HepG2 (cell line): ENCODE measurements around the gene SH3BGRL2. TPM values are rescaled to one million over a fixed set of nuclear protein-coding genes. Genes with fewer than 3 reads are reported as not detected.

Experiments used
- ATAC-seq: fragments of 200-7000 bp; cut with Tn5 transposase; 3 replicates; pipeline ENCODE4 v1.9.1; 2020; ENCODE audit warnings: mild to moderate bottlenecking, moderate library complexity
- BruUV-seq: library from RNA; stranded (reverse); fragments of 400-500 nt; replicated peaks from 2 replicates; lab custom pipeline; 2021; lab: Mats Ljungman, UMichigan
- CTCF ChIA-PET: fragments of 300-600 bp; formaldehyde crosslinking; extraction: SDS; loops from one replicate; lab custom pipeline; 2021; ENCODE audit warnings: low total read pairs, inconsistent platforms, low intra/inter-chr PET ratio; lab: Yijun Ruan, JAX
- POLR2A ChIA-PET: fragments of 350-600 bp; sonication (Branson Sonifier 250); formaldehyde crosslinking; loops from one replicate; lab custom pipeline; 2020; ENCODE audit warnings: antibody characterized with exemption, inconsistent platforms; lab: Yijun Ruan, JAX
- DNase-seq: peaks from one replicate; pipeline ENCODE4 v3.0.0-alpha.2; 2015; ENCODE audit warnings: low spot score
- FAIRE-seq: peaks from 3 replicates; lab custom pipeline; 2011; peaks lifted over from hg19 to GRCh38; lab: Jason Lieb, UNC
- H2AFZ ChIP-seq: one replicate; pipeline ENCODE4 v1.6.1; 2011; ENCODE audit warnings: low read length, inconsistent platforms
- H3K27ac ChIP-seq: fragments of 300-600 bp; 3 replicates; pipeline ENCODE4 v1.8.0; 2011; ENCODE audit warnings: mixed run types, mild to moderate bottlenecking, mixed read lengths, low read length, inconsistent platforms; ENCODE audit not compliant: insufficient read depth; ENCODE audit errors: extremely low read length
- H3K27me3 ChIP-seq, 2 experiments: fragments of 200-600 bp in 1 of 2; 2 replicates in 1 of 2; 3 replicates in 1 of 2; pipeline versions ENCODE4 v1.6.0 to v1.8.0; 2011; ENCODE audit warnings: low read length in 2 of 2, mild to moderate bottlenecking in 2 of 2, moderate library complexity in 2 of 2, inconsistent platforms in 1 of 2; ENCODE audit not compliant: insufficient read depth in 2 of 2, control insufficient read depth in 1 of 2
- H3K36me3 ChIP-seq, 2 experiments: fragments of 200-600 bp in 1 of 2; replicated peaks in 1 of 2; 2 replicates in 1 of 2; 3 replicates in 1 of 2; pipeline versions ENCODE4 v1.5.1 to v1.8.0; 2011; ENCODE audit warnings: low read length in 2 of 2, inconsistent platforms in 1 of 2; ENCODE audit not compliant: insufficient read depth in 2 of 2, control insufficient read depth in 1 of 2
- H3K4me1 ChIP-seq: 2 replicates; pipeline ENCODE4 v1.5.1; 2012; ENCODE audit warnings: low read length, inconsistent platforms; ENCODE audit not compliant: insufficient read depth
- H3K4me2 ChIP-seq: 2 replicates; pipeline ENCODE4 v1.6.0; 2011; ENCODE audit warnings: low read depth, low read length, inconsistent platforms
- H3K4me3 ChIP-seq, 3 experiments: fragments of 200-600 bp in 1 of 3; sonication (generic), shearing (Covaris generic) in 1 of 3; replicated peaks in 1 of 3; 2 replicates each; pipeline ENCODE4 v1.5.1; 2011 to 2016; ENCODE audit warnings: low read length in 3 of 3, inconsistent platforms in 2 of 3, low read depth in 2 of 3, mild to moderate bottlenecking in 2 of 3, control low read depth in 1 of 3, mixed read lengths in 1 of 3; ENCODE audit not compliant: insufficient read depth in 1 of 3
- H3K79me2 ChIP-seq: one replicate; pipeline ENCODE4 v1.6.1; 2011; ENCODE audit warnings: low read length, inconsistent platforms; ENCODE audit not compliant: insufficient read depth
- H3K9ac ChIP-seq: 2 replicates; pipeline ENCODE4 v1.6.0; 2011; ENCODE audit warnings: mild to moderate bottlenecking, low read depth, low read length, inconsistent platforms; ENCODE audit not compliant: insufficient read depth
- H3K9me3 ChIP-seq: 2 replicates; pipeline ENCODE4 v1.5.1; 2012; ENCODE audit warnings: mild to moderate bottlenecking, low read length
- H4K20me1 ChIP-seq: 2 replicates; pipeline ENCODE4 v1.6.0; 2011; ENCODE audit warnings: inconsistent platforms, mild to moderate bottlenecking, low read length, moderate library complexity; ENCODE audit not compliant: insufficient read depth
- CC2D1A ChIP-seq: sonication (generic); formaldehyde crosslinking; IDR thresholded peaks from 2 replicates; pipeline ENCODE4 v1.8.1; 2023; ENCODE audit warnings: mild to moderate bottlenecking, missing genetic modification reagents
- DNMT3B ChIP-seq: conservative IDR thresholded peaks from 2 replicates; pipeline ENCODE4 v1.6.1; 2016; ENCODE audit warnings: missing biosample characterization, control low read depth
- HHEX ChIP-seq: IDR thresholded peaks from 2 replicates; pipeline ENCODE4 v1.6.1; 2016; ENCODE audit warnings: control low read depth
- NR2F1 ChIP-seq, 2 experiments: fragments of 450-650 bp in 1 of 2; formaldehyde crosslinking in 1 of 2; IDR thresholded peaks; 2 replicates each; pipeline versions ENCODE4 v1.5.0 to v1.6.1; 2016 to 2020; ENCODE audit warnings: mild to moderate bottlenecking in 1 of 2, missing compliant biosample characterization in 1 of 2, missing genetic modification reagents in 1 of 2, moderate library complexity in 1 of 2
- STAG1 ChIP-seq: sonication (generic); formaldehyde crosslinking; IDR thresholded peaks from 2 replicates; pipeline ENCODE4 v1.4.0; 2020; ENCODE audit warnings: missing genetic modification reagents
- TEAD3 ChIP-seq: optimal IDR thresholded peaks from 2 replicates; pipeline ENCODE3; 2016; ENCODE audit warnings: borderline replicate concordance
- ZC3H4 ChIP-seq: sonication (generic); formaldehyde crosslinking; IDR thresholded peaks from 2 replicates; pipeline ENCODE4 v1.4.0; 2020; ENCODE audit warnings: missing genetic modification reagents, borderline replicate concordance
- ZNF292 ChIP-seq: sonication (generic); formaldehyde crosslinking; IDR thresholded peaks from 2 replicates; pipeline ENCODE4 v1.8.1; 2022; ENCODE audit warnings: mild to moderate bottlenecking, low read depth, missing genetic modification reagents, borderline replicate concordance
- WGBS: methylation state at CpG from one replicate; pipeline ENCODE4 v1.1.6; 2017; ENCODE audit warnings: low lambda C conversion rate; 5-methylcytosine and 5-hydroxymethylcytosine counted together
- in situ Hi-C: cut with HindIII; loops from 2 replicates; pipeline ENCODE4 v1.10.0; 2017; ENCODE audit warnings: low pct_unique_long_range_greater_than_20kb; ENCODE audit not compliant: extremely low pct_ligation_motif_present
- intact Hi-C: fragments of 100-400 bp; cut with micrococcal nuclease; formaldehyde crosslinking; loops from one replicate; pipeline ENCODE4 v1.10.0; 2022; ENCODE audit not compliant: unreplicated experiment
- polyA plus RNA-seq, 8 experiments: library from polyadenylated mRNA; depleted of rRNA in 3 of 8; stranded (reverse) in 7 of 8; unstranded in 1 of 8; fragments of >200 nt; fragmentation: Illumina TruSeq in 4 of 8; extraction: Trizol in 4 of 8; gene quantifications; 2 replicates each; pipeline versions ENCODE4 v1.2.1 to v1.2.3, GENCODE V29; 2011 to 2016; ENCODE audit warnings: low read depth in 4 of 8, missing spikeins in 1 of 8, mixed read lengths in 1 of 8; ENCODE audit not compliant: insufficient read depth in 1 of 8
- total RNA-seq, 5 experiments: library from RNA; depleted of rRNA; stranded (reverse); fragments of >200 nt; fragmentation: Illumina TruSeq; extraction: Trizol; gene quantifications; 2 replicates each; pipeline ENCODE4 v1.2.3, GENCODE V29; 2016; ENCODE audit warnings: low read depth in 1 of 5
- TF ChIP-seq, protein P1 (sequence below): sonication (generic); formaldehyde crosslinking; IDR thresholded peaks from 2 replicates; pipeline ENCODE4 v1.5.0; 2020; ENCODE audit warnings: mild to moderate bottlenecking, missing genetic modification reagents
- TF ChIP-seq, protein P2 (sequence below): sonication (generic); formaldehyde crosslinking; IDR thresholded peaks from 2 replicates; pipeline ENCODE4 v1.5.1; 2020; ENCODE audit warnings: missing genetic modification reagents, mild to moderate bottlenecking, borderline replicate concordance
- TF ChIP-seq, protein P3 (sequence below): sonication (generic); formaldehyde crosslinking; IDR thresholded peaks from 2 replicates; pipeline ENCODE4 v1.5.0; 2020; ENCODE audit warnings: mild to moderate bottlenecking, missing genetic modification reagents, moderate library complexity
- TF ChIP-seq, protein P4 (sequence below), 2 experiments: fragments of 450-650 bp in 1 of 2; sonication (generic) in 1 of 2; formaldehyde crosslinking; IDR thresholded peaks; 2 replicates each; pipeline versions ENCODE4 v1.5.0 to v1.8.0; 2020 to 2022; ENCODE audit warnings: mild to moderate bottlenecking in 1 of 2, missing genetic modification reagents in 1 of 2
- TF ChIP-seq, protein P5 (sequence below): sonication (generic); formaldehyde crosslinking; IDR thresholded peaks from 2 replicates; pipeline ENCODE4 v1.9.0; 2021; ENCODE audit warnings: missing genetic modification reagents, borderline replicate concordance

SH3BGRL2 gene
- total and polyA plus RNA-seq, 2 of the 13 experiments (the other 11 are each of a cell fraction or from before 2014, with no cell fraction given): 10.9 to 28.8 TPM

DNA sequence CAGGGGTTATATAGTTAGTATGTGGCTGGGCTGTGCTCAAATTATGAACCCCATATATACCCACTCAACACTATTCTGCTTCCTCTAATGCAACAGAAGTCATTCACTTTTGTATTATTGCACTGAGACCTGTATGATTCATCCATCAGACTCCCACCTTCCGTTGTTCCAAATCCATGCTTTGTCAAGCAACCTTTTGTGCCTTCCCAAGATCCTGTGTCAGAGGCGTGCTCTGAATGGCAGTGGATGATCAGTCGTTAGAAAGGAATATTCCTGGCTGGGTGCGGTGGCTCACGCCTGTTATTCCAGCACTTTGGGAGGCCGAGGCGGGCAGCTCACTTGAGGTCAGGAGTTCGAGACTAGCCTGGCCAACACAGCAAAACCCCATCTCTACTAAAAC lies 103.2 kb downstream of the SH3BGRL2 start (continued):
- TF ChIP-seq, protein P1, sequence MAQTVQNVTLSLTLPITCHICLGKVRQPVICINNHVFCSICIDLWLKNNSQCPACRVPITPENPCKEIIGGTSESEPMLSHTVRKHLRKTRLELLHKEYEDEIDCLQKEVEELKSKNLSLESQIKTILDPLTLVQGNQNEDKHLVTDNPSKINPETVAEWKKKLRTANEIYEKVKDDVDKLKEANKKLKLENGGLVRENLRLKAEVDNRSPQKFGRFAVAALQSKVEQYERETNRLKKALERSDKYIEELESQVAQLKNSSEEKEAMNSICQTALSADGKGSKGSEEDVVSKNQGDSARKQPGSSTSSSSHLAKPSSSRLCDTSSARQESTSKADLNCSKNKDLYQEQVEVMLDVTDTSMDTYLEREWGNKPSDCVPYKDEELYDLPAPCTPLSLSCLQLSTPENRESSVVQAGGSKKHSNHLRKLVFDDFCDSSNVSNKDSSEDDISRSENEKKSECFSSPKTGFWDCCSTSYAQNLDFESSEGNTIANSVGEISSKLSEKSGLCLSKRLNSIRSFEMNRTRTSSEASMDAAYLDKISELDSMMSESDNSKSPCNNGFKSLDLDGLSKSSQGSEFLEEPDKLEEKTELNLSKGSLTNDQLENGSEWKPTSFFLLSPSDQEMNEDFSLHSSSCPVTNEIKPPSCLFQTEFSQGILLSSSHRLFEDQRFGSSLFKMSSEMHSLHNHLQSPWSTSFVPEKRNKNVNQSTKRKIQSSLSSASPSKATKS: no peak
- no peak for TF ChIP-seq DNMT3B (CRISPR knock-in tag)
- TF ChIP-seq CC2D1A (CRISPR knock-in tag): no peak
- TF ChIP-seq TEAD3: no peak
- TF ChIP-seq HHEX (CRISPR knock-in tag): no peak

DNA sequence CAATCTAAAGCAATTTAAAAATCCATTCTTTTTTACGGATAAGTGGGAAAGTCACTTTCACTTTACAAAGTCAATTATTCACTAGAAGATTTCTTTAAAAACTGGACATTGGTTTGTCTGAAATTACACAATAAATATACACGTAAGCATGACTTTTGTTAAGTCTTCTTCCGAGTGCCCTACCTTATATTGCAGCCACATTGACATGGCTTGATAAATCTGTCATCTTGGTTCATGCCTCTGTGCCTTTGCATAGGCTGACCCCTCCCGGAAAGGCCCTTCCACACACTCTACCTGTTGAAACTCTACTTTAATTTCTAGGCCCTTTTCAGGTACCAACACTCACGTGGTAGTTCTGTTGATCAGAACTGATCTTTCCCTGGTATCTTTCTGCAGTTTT lies 104.1 kb downstream of the SH3BGRL2 start:
- ChIA-PET CTCF (no interaction called here), POLR2A (no interaction called here)
- Histone ChIP-seq H3K27me3 (peaks cover 0 to 11% of the 10 kb centered on the region in 2 experiments; a peak in 2 of 5 replicates), H3K27ac (no peak overlapping the region), H3K4me2 (peak overlapping the region; percentile 29), H4K20me1 (no peaks in the 10 kb centered on the region), H3K36me3 (no peaks in the 10 kb centered on the region), H2AFZ (peak overlapping the region; percentile 3), H3K4me3 (no peak overlapping the region; a peak in 1 of 6 replicates), H3K4me1 (no peaks in the 10 kb centered on the region), H3K9ac (no peak overlapping the region), H3K9me3 (no peaks in the 10 kb centered on the region)
- intact Hi-C loops: no loop called here
- FAIRE-seq: no peak
- no peak for DNase-seq
- in situ Hi-C loops: no loop called here
- peak; percentile 43; the same call in 1 of the 3 replicates for ATAC-seq
- BruUV-seq: no TSS peak
- 13% methylated on average over 5 of the region's 5 CpGs for WGBS
- TF ChIP-seq ZC3H4 (no peak), ZNF292 (CRISPR knock-in tag) (no peak), NR2F1 (CRISPR knock-in tag; IDR thresholded peaks at IDR 0.05) (no peak), STAG1 (CRISPR knock-in tag) (peak; percentile 55)
- TF ChIP-seq, protein P2, sequence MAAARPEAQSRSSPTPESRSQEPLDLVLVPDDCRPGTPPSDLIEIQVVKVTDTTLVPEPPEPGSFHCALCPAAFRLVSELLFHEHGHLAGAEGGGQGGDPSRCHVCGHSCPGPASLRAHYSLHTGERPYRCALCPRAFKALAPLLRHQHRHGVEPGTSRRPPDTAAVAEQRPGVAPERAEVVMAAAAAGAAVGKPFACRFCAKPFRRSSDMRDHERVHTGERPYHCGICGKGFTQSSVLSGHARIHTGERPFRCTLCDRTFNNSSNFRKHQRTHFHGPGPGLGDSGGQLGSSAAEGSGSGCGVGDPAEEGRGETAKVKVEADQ (CRISPR knock-in tag): no peak
- TF ChIP-seq, protein P3, sequence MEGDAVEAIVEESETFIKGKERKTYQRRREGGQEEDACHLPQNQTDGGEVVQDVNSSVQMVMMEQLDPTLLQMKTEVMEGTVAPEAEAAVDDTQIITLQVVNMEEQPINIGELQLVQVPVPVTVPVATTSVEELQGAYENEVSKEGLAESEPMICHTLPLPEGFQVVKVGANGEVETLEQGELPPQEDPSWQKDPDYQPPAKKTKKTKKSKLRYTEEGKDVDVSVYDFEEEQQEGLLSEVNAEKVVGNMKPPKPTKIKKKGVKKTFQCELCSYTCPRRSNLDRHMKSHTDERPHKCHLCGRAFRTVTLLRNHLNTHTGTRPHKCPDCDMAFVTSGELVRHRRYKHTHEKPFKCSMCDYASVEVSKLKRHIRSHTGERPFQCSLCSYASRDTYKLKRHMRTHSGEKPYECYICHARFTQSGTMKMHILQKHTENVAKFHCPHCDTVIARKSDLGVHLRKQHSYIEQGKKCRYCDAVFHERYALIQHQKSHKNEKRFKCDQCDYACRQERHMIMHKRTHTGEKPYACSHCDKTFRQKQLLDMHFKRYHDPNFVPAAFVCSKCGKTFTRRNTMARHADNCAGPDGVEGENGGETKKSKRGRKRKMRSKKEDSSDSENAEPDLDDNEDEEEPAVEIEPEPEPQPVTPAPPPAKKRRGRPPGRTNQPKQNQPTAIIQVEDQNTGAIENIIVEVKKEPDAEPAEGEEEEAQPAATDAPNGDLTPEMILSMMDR (CRISPR knock-in tag): peak; percentile 36
- TF ChIP-seq, protein P4, sequence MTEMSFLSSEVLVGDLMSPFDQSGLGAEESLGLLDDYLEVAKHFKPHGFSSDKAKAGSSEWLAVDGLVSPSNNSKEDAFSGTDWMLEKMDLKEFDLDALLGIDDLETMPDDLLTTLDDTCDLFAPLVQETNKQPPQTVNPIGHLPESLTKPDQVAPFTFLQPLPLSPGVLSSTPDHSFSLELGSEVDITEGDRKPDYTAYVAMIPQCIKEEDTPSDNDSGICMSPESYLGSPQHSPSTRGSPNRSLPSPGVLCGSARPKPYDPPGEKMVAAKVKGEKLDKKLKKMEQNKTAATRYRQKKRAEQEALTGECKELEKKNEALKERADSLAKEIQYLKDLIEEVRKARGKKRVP (CRISPR knock-in tag; IDR thresholded peaks at IDR 0.05): no peak
- TF ChIP-seq, protein P5, sequence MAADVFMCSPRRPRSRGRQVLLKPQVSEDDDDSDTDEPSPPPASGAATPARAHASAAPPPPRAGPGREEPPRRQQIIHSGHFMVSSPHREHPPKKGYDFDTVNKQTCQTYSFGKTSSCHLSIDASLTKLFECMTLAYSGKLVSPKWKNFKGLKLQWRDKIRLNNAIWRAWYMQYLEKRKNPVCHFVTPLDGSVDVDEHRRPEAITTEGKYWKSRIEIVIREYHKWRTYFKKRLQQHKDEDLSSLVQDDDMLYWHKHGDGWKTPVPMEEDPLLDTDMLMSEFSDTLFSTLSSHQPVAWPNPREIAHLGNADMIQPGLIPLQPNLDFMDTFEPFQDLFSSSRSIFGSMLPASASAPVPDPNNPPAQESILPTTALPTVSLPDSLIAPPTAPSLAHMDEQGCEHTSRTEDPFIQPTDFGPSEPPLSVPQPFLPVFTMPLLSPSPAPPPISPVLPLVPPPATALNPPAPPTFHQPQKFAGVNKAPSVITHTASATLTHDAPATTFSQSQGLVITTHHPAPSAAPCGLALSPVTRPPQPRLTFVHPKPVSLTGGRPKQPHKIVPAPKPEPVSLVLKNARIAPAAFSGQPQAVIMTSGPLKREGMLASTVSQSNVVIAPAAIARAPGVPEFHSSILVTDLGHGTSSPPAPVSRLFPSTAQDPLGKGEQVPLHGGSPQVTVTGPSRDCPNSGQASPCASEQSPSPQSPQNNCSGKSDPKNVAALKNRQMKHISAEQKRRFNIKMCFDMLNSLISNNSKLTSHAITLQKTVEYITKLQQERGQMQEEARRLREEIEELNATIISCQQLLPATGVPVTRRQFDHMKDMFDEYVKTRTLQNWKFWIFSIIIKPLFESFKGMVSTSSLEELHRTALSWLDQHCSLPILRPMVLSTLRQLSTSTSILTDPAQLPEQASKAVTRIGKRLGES: no peak
- TF ChIP-seq, all 625 proteins: peak for 2
- H3K79me2 ChIP-seq: no peaks in the 10 kb centered on the region
